Brain pericyte (primary cell): Measurements from ENCODE around the gene MRAS.
"Not testable (repeated sequence)": the region's sequence is repeated elsewhere in the genome, so short reads cannot be mapped to it uniquely, and the experiment has no call there.

Experiments used
- DNase-seq: peaks from one replicate; pipeline ENCODE4 v3.0.0-alpha.2; 2012; ENCODE audit warnings: low read depth, low spot score

Gene MRAS

GRCh38 chr3:138367326-138367850 lies 19.0 kb downstream of the MRAS start:
- DNase-seq, result no peak

GRCh38 chr3:138367911-138368310 lies 19.5 kb downstream of the MRAS start:
- DNase-seq, result no peak

DNA sequence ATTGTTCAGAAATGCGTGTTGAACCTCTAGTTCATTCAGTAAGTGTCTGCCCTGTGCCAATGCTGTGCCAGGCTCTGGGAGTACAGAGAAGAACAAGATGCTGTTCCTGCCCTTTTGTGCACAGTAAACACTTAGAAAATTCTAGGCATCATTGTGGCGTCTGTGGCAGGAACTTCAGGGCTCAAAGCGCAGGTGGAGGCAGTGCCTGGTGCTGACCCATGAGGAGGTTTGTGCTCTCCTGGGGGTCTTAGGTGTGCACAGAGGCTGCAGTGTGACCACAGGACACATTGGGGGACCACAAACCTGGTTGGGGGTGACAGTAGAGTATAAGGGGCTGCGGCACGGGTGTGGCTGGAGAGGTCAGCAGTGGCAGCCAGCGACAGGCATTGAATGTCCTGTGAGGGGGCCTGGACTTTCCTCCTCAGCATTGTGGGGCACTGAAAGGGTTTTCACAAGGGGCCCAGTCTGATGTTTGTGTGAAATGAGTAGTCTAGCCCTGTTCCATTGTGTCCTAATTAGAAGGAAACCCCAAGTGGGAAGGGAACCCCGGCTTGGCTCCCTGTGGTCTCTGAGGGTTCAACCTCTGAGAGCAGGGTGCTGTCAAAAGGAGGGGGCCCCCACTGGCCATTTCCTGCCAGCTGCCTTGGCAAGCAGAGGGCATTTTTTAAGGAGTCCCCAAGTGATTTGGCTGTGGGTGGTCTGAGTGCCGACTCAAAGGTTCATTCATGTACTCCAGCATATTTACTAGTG lies 20.9 kb downstream of the MRAS start:
- no peak for DNase-seq

DNA sequence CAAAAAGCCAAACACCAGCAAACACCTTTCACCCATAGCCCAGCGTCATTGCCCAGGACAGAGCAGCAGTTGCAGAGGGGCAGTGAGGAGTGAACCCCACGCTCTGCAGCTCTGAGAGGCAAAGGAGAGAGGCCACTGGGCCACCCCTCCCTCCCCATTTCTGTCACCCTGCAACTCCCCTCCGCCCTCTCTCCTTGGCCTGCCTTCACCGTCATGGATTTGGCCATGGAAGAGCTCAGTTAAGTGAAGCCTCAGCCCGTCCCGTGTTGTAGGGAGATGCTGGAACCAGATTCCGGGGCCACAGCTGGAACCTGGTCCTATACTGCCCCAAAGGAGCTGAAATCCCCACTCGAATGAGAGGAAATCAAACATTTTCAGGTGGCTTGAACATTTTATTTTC lies 21.9 kb downstream of the MRAS start:
- no peak for DNase-seq

- no peak for DNase-seq
Measured at GRCh38 chr3:138371070-138371965, 22.9 kb downstream of the MRAS start.

- DNase-seq, result no peak
Measured at GRCh38 chr3:138373087-138373735, 24.8 kb downstream of the MRAS start.

GRCh38 chr3:138373736-138374094 lies 25.3 kb downstream of the MRAS start:
- no peak for DNase-seq

GRCh38 chr3:138374573-138375134 lies 26.3 kb downstream of the MRAS start:
- DNase-seq, result no peak

GRCh38 chr3:138375447-138375846 lies 27.1 kb downstream of the MRAS start:
- DNase-seq, result no peak

GRCh38 chr3:138376663-138377062 lies 28.3 kb downstream of the MRAS start:
- DNase-seq, result no peak

DNA sequence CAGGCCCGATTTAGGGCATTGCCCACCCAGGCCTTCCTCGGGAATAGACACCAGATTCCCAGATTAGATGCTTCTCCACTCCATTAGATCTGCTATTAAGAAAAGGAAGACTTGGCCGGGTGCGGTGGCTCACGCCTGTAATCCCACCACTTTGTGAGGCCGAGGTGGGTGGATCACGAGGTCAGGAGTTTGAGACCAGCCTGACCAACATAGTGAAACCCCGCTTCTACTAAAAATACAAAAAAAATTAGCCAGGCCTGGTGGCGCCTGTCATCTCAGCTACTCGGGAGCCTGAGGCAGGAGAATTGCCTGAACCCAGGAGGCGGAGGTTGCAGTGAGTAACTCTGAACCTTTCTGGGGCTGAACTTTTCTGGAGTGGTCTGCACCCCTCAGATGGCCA lies 28.8 kb downstream of the MRAS start:
- DNase-seq, result not testable (repeated sequence)

DNA sequence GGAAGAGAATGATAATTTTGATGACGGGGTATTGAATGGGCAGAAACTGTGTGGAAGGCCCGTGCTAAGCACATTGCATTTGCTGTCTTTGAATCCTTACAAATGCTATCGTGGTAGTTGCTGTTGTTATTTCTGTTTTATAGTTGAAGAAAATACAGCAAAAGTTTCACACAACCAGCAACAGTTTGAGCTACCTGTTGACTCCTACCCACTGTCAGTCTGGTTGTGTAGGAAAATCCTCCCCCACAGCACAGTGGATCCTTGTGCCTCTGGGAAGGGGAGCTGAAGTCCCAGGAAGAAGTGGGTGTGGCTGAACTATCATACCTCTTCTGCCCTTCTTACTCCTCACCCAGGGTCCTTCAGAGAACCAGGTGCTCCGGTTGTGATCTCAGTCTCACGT lies 29.4 kb downstream of the MRAS start:
- DNase-seq, result no peak

- no peak for DNase-seq
Measured at GRCh38 chr3:138378331-138378730, 30.0 kb downstream of the MRAS start.

GRCh38 chr3:138378990-138379389 lies 30.6 kb downstream of the MRAS start:
- DNase-seq, result no peak

GRCh38 chr3:138381413-138381901 lies 33.1 kb downstream of the MRAS start:
- DNase-seq, result no peak

- DNase-seq, result no peak
Measured at GRCh38 chr3:138381950-138382715, 33.8 kb downstream of the MRAS start.

- DNase-seq, result no peak
Measured at GRCh38 chr3:138383715-138384465, 35.5 kb downstream of the MRAS start.

DNA sequence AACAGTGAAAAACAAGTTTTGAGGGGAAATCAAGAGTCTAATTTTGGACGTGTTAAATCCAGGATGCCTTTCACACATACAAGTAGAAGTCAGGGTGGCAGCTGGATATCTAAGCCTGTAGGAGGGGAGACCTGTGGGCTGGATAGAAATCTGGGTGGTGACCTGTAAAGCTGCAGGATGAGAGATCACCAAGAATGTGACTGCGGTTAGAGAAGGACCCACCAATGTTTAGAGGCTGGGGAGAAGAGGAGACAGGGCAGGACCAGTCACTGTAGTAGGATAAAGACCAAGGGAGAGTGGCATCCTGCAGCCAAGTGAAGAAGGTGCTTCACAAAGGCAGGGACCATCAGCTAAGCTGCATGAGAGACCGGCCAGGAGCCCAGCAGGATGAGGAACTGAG lies 36.2 kb downstream of the MRAS start:
- no peak for DNase-seq

- no peak for DNase-seq
Measured at GRCh38 chr3:138384976-138385375, 36.6 kb downstream of the MRAS start.

- no peak for DNase-seq
Measured at GRCh38 chr3:138389144-138389601, 40.8 kb downstream of the MRAS start.
